Right kidney (tissue), 1 donor: ENCODE data around the gene B4GALT6.

Experiments
- DNase-seq: peaks from one replicate; pipeline ENCODE4 v3.0.0-alpha.2; 2016

Gene B4GALT6

DNA sequence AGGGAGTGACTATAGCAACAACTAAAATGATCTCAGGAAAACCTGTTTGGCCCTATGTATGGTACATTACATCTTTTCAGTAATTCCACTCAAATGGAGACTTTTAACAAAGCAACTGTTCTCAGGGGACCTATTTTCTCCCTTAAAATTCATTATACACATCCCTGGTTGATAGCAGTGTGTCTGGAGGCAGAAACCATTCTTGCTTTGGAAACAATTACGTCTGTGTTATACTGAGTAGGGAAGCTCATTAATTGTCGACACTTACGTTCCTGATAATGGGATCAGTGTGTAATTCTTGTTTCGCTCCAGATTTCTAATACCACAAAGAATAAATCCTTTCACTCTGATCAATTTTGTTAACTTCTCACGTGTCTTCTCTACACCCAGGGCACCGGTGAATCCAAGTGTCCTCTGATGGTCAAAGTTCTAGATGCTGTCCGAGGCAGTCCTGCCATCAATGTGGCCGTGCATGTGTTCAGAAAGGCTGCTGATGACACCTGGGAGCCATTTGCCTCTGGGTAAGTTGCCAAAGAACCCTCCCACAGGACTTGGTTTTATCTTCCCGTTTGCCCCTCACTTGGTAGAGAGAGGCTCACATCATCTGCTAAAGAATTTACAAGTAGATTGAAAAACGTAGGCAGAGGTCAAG lies 91.7 kb downstream of the B4GALT6 start:
- no peak for DNase-seq

DNA sequence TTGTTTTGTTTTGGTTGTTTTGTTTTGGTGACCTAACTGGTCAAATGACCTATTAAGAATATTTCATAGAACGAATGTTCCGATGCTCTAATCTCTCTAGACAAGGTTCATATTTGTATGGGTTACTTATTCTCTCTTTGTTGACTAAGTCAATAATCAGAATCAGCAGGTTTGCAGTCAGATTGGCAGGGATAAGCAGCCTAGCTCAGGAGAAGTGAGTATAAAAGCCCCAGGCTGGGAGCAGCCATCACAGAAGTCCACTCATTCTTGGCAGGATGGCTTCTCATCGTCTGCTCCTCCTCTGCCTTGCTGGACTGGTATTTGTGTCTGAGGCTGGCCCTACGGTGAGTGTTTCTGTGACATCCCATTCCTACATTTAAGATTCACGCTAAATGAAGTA lies 92.8 kb downstream of the B4GALT6 start, which contains the start of gene TTR:
Gene TTR (plus strand): TSS at position 250 of the 400 bp plus-strand sequence. CDS start 26 bp downstream, at position 276.
- no peak for DNase-seq

DNA sequence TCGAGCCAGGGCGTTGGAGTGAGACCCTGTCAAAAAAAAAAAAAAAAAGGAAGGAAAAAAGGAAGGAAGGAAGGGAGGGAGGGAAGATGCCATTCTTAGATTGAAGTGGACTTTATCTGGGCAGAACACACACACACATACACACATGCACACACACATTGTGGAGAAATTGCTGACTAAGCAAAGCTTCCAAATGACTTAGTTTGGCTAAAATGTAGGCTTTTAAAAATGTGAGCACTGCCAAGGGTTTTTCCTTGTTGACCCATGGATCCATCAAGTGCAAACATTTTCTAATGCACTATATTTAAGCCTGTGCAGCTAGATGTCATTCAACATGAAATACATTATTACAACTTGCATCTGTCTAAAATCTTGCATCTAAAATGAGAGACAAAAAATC lies 93.3 kb downstream of the B4GALT6 start:
- DNase-seq: no peak

DNA sequence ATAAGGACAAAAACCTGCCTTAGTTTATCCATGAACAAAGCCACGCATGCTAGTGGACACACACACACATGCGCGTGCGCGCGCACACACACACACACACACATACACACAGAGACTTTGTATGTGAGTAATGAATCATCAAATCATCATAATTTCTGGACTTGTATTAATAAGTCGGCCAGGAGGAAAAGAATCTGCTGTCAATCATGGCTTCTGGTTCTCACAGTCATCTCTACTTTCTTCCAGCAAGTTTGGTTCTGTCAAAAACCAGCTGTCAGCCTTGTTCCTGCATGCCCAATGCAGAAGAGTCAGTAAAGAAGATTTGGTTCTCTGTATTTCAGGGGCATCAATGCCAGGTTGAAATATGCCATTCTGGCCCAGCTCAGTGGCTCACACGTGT lies 93.8 kb downstream of the B4GALT6 start:
- no peak for DNase-seq

DNA sequence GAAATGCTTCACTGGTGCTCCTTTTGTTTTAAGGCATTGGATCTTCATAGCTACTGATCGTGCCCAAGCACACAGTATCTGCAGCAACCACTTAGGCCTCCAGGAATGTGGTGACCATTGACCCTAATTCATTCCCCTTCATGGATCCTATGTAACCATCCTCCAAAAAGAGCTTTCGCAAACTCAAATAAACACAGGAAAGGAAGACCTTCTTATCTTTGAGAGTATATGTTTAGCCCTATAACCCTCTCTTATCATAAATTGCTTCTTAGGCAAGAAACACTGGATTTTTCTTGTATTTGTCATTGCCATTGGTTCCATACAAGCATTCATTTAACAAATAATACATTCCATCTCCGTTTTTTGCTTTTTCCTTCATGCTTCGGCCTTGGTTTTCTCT lies 96.9 kb downstream of the B4GALT6 start:
- DNase-seq: no peak

DNA sequence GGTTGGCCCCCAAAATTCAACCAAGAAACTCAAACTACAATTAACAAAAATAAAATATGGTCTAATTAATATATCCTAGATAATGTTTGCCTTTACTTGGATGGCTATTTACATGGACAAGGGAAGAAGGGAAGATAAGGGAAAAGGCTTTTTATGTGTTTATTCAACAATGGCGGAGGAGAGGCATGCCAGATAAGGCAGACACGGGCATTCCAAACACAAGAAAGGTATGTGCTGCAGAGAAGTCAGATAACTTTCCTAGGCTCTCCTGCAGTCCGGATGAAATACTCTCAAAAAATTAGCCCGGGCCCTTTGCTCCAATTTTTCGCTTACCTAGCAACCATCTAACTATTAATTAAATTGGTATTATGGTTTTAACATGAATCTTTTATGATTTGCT lies 97.8 kb downstream of the B4GALT6 start:
- no peak for DNase-seq

DNA sequence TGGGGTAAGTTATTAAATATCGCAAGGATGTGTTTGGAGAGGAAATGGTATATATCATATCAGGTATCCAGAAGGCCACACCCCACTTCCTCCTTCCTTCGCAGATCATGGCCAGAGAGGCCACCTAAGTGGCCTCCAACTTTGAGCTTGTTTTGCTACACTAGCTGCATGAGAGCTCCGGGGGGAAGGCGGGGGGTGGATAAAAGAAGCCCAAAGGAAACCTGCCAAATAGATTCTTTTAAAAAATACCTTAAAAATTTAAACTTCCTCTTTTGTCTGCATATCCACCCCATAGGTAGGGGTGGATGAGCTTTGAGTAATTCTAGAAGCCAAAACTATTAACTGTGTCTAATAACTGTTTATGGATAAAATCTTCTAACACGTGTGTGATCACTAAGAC lies 98.4 kb downstream of the B4GALT6 start:
- DNase-seq: no peak

DNA sequence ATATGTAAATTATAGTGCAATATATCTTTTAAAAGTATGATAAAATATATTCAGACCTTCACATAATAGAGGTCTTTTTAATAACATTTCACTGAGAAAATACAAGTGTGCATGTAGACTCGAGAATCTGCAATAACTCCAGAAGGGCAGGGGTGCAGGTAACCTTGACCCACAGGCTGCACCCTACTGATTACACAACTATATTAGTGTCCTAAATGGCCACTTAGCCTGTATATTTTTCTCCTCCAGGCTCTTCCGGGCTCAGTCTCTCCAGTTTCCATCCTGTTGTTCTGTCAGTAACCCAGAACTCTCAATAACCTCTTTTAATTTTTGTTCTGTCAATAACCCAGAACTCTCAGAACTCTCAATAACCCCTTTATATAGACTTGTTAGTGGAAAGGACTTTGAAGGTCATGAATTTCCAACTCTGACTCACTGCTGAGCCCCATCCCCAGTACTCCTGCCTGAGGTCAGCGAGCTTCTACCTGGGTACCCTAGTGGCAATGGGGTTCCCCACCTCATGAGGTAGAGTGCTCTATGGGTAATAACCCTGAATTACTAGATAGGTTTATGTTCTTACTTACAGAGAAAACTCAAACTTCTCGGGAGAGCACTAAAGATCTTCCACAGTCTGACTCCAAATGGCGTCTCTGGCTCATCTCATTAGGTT lies 101.1 kb downstream of the B4GALT6 start:
- no peak for DNase-seq

DNA sequence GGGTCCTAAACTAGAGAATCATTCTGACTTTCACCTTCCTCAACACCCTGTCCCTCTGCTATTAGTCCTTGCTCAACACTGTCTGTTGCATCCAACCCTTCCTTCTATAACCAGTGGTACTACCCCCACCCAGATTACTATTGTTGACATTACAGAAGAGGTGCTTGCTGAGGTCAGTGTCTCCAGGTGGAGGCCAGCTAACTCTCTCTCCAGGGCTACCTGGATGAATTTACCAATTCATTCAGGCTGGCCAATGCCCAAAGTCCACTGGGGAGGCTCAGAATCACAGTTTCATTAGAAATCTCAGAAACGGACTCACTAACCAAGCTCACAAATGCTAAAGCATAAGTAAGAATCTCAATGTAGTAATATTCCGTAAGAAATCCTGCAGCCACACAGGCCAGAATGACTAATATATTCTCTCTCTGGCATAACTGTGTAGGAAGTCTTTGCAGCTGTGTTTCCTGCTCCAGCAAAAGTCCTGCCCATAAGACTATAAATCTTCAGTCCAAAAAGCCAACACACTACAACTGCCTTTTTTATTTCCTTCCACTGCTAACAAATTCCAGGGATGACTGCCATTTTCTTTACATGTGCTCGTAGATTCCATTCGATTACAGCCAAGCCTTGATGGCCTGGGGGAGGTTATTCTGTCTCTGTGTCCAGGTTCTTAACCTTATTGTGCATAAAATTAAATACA lies 102.7 kb downstream of the B4GALT6 start:
- no peak for DNase-seq

DNA sequence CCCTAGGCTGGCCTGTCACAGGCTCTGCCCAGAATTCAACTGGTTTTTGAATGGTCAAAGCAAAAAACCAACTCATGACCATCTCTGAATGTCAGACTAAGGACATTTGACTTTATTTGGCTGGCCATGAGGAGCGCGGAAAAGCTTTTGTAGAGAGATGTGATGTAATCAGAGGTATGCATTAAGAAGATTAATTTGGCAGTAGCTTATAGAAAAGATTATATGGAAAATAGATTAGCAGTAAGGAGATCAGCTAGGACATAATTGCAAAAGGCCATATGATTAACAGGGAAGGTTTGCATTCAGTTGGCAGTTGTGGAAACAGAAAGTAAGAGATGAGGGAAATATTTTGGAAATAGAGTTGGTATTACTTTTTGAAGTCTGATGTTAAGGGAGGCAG lies 105.0 kb downstream of the B4GALT6 start:
- DNase-seq: no peak

DNA sequence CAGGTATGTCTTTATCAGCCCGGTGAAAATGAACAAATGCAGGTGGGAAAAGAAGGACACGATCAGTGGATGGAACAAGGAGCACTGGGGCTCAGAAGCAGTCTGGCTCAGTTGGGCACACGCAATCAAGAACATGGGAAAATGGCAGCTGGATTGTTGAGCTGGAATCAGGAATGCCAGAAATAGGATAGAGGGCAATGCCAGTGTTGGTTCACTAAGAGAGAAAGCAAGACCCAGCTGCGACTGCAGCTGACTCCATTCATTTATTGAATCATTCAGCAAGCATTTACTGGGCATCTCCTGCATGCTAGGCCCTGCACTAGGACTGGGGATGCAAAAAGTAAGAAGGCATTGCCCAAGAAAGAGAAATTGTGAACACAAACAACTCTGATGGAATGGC lies 106.3 kb downstream of the B4GALT6 start:
- DNase-seq: no peak

DNA sequence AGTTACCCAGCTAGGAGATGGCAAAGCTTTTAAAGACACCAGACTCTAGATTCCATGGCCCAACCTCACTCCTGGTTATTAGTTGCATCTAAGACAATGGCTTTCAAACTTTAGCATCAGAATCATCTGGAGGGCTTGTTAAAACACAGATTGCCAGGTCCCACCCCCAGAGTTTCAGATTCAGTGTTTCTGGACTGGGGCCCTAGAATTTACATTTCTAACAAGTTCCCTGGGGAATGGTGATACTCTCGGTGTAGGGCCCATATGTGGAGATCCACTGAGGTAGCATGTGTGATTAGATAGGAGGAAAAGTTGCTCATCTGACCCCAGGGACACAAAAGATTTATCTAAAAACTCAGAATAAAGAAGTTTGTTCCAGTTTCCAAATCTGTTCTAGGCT lies 107.2 kb downstream of the B4GALT6 start:
- no peak for DNase-seq

DNA sequence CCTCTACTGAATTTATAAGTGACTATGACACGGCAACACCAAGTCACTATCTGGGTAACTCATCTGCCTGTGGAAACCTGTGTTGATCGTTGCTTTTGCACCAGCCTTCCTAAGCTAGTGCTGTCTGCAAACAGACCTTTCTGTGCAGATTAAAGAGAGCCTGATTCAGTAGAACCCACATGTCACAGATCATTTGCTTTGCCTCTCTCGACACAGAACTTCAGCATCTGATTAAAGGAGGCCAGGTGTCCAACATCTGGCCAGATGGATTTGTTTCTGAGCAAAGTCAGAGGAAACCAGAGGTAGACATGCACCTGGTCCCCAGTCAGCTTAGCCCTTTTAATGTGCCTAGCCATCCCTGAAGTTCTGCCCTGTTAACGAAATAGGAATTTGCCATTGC lies 107.7 kb downstream of the B4GALT6 start:
- no peak for DNase-seq

DNA sequence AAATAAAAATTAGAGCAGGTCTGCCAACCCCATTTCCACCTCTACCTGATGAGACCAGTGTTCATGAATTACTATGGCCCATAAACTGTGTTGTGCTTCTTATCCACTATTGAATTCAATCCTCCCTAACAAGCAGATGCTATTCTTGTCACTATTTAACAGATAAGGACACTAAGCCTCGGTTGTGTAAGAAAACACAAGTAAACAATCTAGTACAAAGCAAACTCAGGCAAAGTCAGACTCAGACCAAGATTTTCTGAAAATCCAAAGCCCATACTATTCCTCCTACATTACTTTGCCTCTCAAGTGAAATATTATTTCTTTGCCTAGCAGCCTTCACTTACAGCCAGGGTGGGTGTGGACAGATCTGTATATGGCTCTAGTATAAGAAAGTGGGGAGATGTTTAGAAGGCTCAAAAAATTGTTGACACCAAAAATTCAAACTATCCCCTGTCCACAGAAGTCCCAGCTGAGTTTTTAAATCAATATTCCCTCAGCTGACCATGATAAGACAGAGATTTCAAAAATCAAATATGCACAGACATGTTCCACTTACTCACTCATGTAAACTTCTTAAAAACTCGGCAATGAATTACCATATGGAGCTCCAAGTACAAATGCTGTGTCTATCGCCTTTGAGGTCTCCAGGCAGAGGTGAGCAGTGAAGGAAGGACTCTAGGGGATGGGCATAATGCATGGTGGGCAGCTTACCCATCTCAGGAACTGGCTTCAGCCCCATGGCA lies 108.7 kb downstream of the B4GALT6 start:
- no peak for DNase-seq

DNA sequence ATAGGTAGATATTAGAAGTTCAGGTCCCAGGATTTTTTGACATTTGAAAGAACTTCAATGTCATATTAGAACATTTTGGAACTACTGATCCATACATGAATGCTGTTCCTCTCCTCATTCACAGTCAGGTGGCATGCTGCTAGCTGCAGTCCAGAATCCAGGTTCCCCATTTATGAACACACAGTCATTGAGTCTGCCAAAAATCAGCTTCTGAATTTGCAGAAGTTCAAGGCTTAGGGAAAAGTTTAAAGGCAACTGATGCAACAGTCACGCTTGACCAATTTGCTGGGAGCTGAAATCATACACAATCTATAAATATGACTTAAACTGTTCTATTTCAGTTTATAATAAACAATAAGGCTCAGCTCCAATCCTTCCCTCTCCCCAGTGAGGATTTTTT lies 110.0 kb downstream of the B4GALT6 start:
- no peak for DNase-seq
